ENCODE data around the gene ARMC8.

Gene ARMC8

GRCh38 chr3:138253609-138254008, 66.5 kb downstream of the ARMC8 start:
- Histone ChIP-seq H3K9me3 (ENCODE audit: control extremely low read depth in 1 of 5, control insufficient read depth in 4 of 5, insufficient read depth in 2 of 5, low read depth in 1 of 5, low read length in 4 of 5) (no peaks in the 10 kb centered on the region), H3K4me3 (ENCODE audit: control insufficient read depth in 1 of 7, extremely low read depth in 1 of 7, insufficient read depth in 4 of 7, low read depth in 2 of 7, low read length in 6 of 7) (no peak overlapping the region), H3K36me3 (ENCODE audit: control insufficient read depth in 4 of 4, insufficient read depth in 4 of 4, low read length in 3 of 4) (peaks cover 5 to 20% (median 7%) of the 10 kb centered on the region in 4 experiments), H3K27me3 (replicated peaks in 2 of 5; ENCODE audit: control insufficient read depth in 4 of 5, insufficient read depth in 5 of 5, low read length in 4 of 5) (no peaks in the 10 kb centered on the region), H3K4me1 (ENCODE audit: control extremely low read depth in 1 of 4, control insufficient read depth in 4 of 4, insufficient read depth in 4 of 4, low read length in 3 of 4) (no peaks in the 10 kb centered on the region), H3K27ac (ENCODE audit: insufficient read depth in 1 of 2, low read depth in 1 of 2, low read length in 2 of 2, poor library complexity in 1 of 2, severe bottlenecking in 2 of 2) (no peak overlapping the region)
- ChIA-PET CTCF (interaction anchor here (1.2 to 1.7 kb wide), 2 partner anchors 17 to 92 kb away, joined by 3 to 4 read pairs; no protein-coding TSS in a partner anchor), POLR2A (no interaction called here)
- no CpG with 5 or more reads among the region's 1 CpG for WGBS (ENCODE audit: insufficient coverage)
- no peak for DNase-seq

GRCh38 chr3:138254216-138254615, 67.1 kb downstream of the ARMC8 start:
- Histone ChIP-seq H3K4me3 (ENCODE audit: control insufficient read depth in 1 of 7, extremely low read depth in 1 of 7, insufficient read depth in 4 of 7, low read depth in 2 of 7, low read length in 6 of 7) (no peak overlapping the region), H3K9me3 (ENCODE audit: control extremely low read depth in 1 of 5, control insufficient read depth in 4 of 5, insufficient read depth in 2 of 5, low read depth in 1 of 5, low read length in 4 of 5) (no peaks in the 10 kb centered on the region), H3K36me3 (ENCODE audit: control insufficient read depth in 4 of 4, insufficient read depth in 4 of 4, low read length in 3 of 4) (peaks cover 5 to 22% (median 7%) of the 10 kb centered on the region in 4 experiments), H3K4me1 (ENCODE audit: control extremely low read depth in 1 of 4, control insufficient read depth in 4 of 4, insufficient read depth in 4 of 4, low read length in 3 of 4) (no peaks in the 10 kb centered on the region), H3K27me3 (replicated peaks in 2 of 5; ENCODE audit: control insufficient read depth in 4 of 5, insufficient read depth in 5 of 5, low read length in 4 of 5) (no peaks in the 10 kb centered on the region), H3K27ac (ENCODE audit: insufficient read depth in 1 of 2, low read depth in 1 of 2, low read length in 2 of 2, poor library complexity in 1 of 2, severe bottlenecking in 2 of 2) (no peak overlapping the region)
- no peak for DNase-seq
- ChIA-PET CTCF (interaction anchor here (0.8 to 1.7 kb wide), 4 partner anchors 9 to 92 kb away, joined by 3 to 4 read pairs (median 4); no protein-coding TSS in a partner anchor), POLR2A (no interaction called here)
- WGBS (ENCODE audit: insufficient coverage), result 100% methylated on average over 1 of the region's 1 CpG

GRCh38 chr3:138256022-138256421, 68.9 kb downstream of the ARMC8 start:
- DNase-seq, result no peak
- H3K9me3 ChIP-seq (ENCODE audit: control extremely low read depth in 1 of 5, control insufficient read depth in 4 of 5, insufficient read depth in 2 of 5, low read depth in 1 of 5, low read length in 4 of 5), result no peaks in the 10 kb centered on the region
- WGBS (ENCODE audit: insufficient coverage), result no CpG with 5 or more reads among the region's 1 CpG
- H3K4me3 ChIP-seq (ENCODE audit: control insufficient read depth in 1 of 7, extremely low read depth in 1 of 7, insufficient read depth in 4 of 7, low read depth in 2 of 7, low read length in 6 of 7), result no peak overlapping the region
- peaks cover under 1 to 22% (median 6%) of the 10 kb centered on the region in 4 experiments for H3K36me3 ChIP-seq (ENCODE audit: control insufficient read depth in 4 of 4, insufficient read depth in 4 of 4, low read length in 3 of 4)
- CTCF ChIA-PET, result interaction anchor here (0.8 kb wide), 1 partner anchor 137 kb away, joined by 3 read pairs; no protein-coding TSS in a partner anchor
- POLR2A ChIA-PET, result interaction anchor here (0.5 kb wide), 1 partner anchor 81 kb away, joined by 3 read pairs; the partner anchor contains the start of gene DBR1
- no peaks in the 10 kb centered on the region for H3K27me3 ChIP-seq (replicated peaks in 2 of 5; ENCODE audit: control insufficient read depth in 4 of 5, insufficient read depth in 5 of 5, low read length in 4 of 5)
- H3K27ac ChIP-seq (ENCODE audit: insufficient read depth in 1 of 2, low read depth in 1 of 2, low read length in 2 of 2, poor library complexity in 1 of 2, severe bottlenecking in 2 of 2), result no peak overlapping the region
- H3K4me1 ChIP-seq (ENCODE audit: control extremely low read depth in 1 of 4, control insufficient read depth in 4 of 4, insufficient read depth in 4 of 4, low read length in 3 of 4), result no peaks in the 10 kb centered on the region

GRCh38 chr3:138257986-138258385, 70.9 kb downstream of the ARMC8 start:
- ChIA-PET CTCF (no interaction called here), POLR2A (no interaction called here)

GRCh38 chr3:138259126-138259525, 72.0 kb downstream of the ARMC8 start:
- Histone ChIP-seq H3K9me3 (ENCODE audit: control extremely low read depth in 1 of 5, control insufficient read depth in 4 of 5, insufficient read depth in 2 of 5, low read depth in 1 of 5, low read length in 4 of 5) (no peaks in the 10 kb centered on the region), H3K27ac (ENCODE audit: insufficient read depth in 1 of 2, low read depth in 1 of 2, low read length in 2 of 2, poor library complexity in 1 of 2, severe bottlenecking in 2 of 2) (no peak overlapping the region), H3K4me1 (ENCODE audit: control extremely low read depth in 1 of 4, control insufficient read depth in 4 of 4, insufficient read depth in 4 of 4, low read length in 3 of 4) (no peaks in the 10 kb centered on the region), H3K4me3 (ENCODE audit: control insufficient read depth in 1 of 7, extremely low read depth in 1 of 7, insufficient read depth in 4 of 7, low read depth in 2 of 7, low read length in 6 of 7) (no peak overlapping the region), H3K36me3 (ENCODE audit: control insufficient read depth in 4 of 4, insufficient read depth in 4 of 4, low read length in 3 of 4) (peaks cover 0 to 20% (median 10%) of the 10 kb centered on the region in 4 experiments), H3K27me3 (replicated peaks in 2 of 5; ENCODE audit: control insufficient read depth in 4 of 5, insufficient read depth in 5 of 5, low read length in 4 of 5) (no peaks in the 10 kb centered on the region)
- DNase-seq, result no peak
- POLR2A ChIA-PET, result no interaction called here
- CTCF ChIA-PET, result interaction anchor here (1.0 to 1.1 kb wide), 2 partner anchors 9 to 89 kb away, joined by 3 read pairs; no protein-coding TSS in a partner anchor
- 97% methylated on average over 4 of the region's 4 CpGs for WGBS (ENCODE audit: insufficient coverage)

More at GRCh38 chr3:138257986-138258385, 70.9 kb downstream of the ARMC8 start:
- DNase-seq, result no peak
- 100% methylated on average over 1 of the region's 1 CpG for WGBS (ENCODE audit: insufficient coverage)
- Histone ChIP-seq H3K27me3 (replicated peaks in 2 of 5; ENCODE audit: control insufficient read depth in 4 of 5, insufficient read depth in 5 of 5, low read length in 4 of 5) (no peaks in the 10 kb centered on the region), H3K4me3 (ENCODE audit: control insufficient read depth in 1 of 7, extremely low read depth in 1 of 7, insufficient read depth in 4 of 7, low read depth in 2 of 7, low read length in 6 of 7) (no peak overlapping the region), H3K4me1 (ENCODE audit: control extremely low read depth in 1 of 4, control insufficient read depth in 4 of 4, insufficient read depth in 4 of 4, low read length in 3 of 4) (no peaks in the 10 kb centered on the region), H3K36me3 (ENCODE audit: control insufficient read depth in 4 of 4, insufficient read depth in 4 of 4, low read length in 3 of 4) (peaks cover 0 to 15% (median 7%) of the 10 kb centered on the region in 4 experiments), H3K27ac (ENCODE audit: insufficient read depth in 1 of 2, low read depth in 1 of 2, low read length in 2 of 2, poor library complexity in 1 of 2, severe bottlenecking in 2 of 2) (no peak overlapping the region), H3K9me3 (ENCODE audit: control extremely low read depth in 1 of 5, control insufficient read depth in 4 of 5, insufficient read depth in 2 of 5, low read depth in 1 of 5, low read length in 4 of 5) (no peaks in the 10 kb centered on the region)

GRCh38 chr3:138260611-138261010, 73.5 kb downstream of the ARMC8 start:
- POLR2A ChIA-PET, result no interaction called here
- WGBS (ENCODE audit: insufficient coverage), result 100% methylated on average over 1 of the region's 1 CpG
- DNase-seq, result no peak

GRCh38 chr3:138263104-138263503, 76.0 kb downstream of the ARMC8 start:
- ChIA-PET CTCF (interaction anchor here (1.6 kb wide), 1 partner anchor 9 kb away, joined by 4 read pairs; no protein-coding TSS in a partner anchor), POLR2A (no interaction called here)
- no peaks in the 10 kb centered on the region for H3K4me1 ChIP-seq (ENCODE audit: control extremely low read depth in 1 of 4, control insufficient read depth in 4 of 4, insufficient read depth in 4 of 4, low read length in 3 of 4)
- no peak overlapping the region for H3K4me3 ChIP-seq (ENCODE audit: control insufficient read depth in 1 of 7, extremely low read depth in 1 of 7, insufficient read depth in 4 of 7, low read depth in 2 of 7, low read length in 6 of 7)
- no peaks in the 10 kb centered on the region for H3K9me3 ChIP-seq (ENCODE audit: control extremely low read depth in 1 of 5, control insufficient read depth in 4 of 5, insufficient read depth in 2 of 5, low read depth in 1 of 5, low read length in 4 of 5)
- no peak for DNase-seq
- H3K27ac ChIP-seq (ENCODE audit: insufficient read depth in 1 of 2, low read depth in 1 of 2, low read length in 2 of 2, poor library complexity in 1 of 2, severe bottlenecking in 2 of 2), result no peak overlapping the region
- 100% methylated on average over 2 of the region's 2 CpGs for WGBS (ENCODE audit: insufficient coverage)
- peaks cover 8 to 40% (median 26%) of the 10 kb centered on the region in 4 experiments for H3K36me3 ChIP-seq (ENCODE audit: control insufficient read depth in 4 of 4, insufficient read depth in 4 of 4, low read length in 3 of 4)
- no peaks in the 10 kb centered on the region for H3K27me3 ChIP-seq (replicated peaks in 2 of 5; ENCODE audit: control insufficient read depth in 4 of 5, insufficient read depth in 5 of 5, low read length in 4 of 5)

More at GRCh38 chr3:138260611-138261010, 73.5 kb downstream of the ARMC8 start:
- H3K27ac ChIP-seq (ENCODE audit: insufficient read depth in 1 of 2, low read depth in 1 of 2, low read length in 2 of 2, poor library complexity in 1 of 2, severe bottlenecking in 2 of 2), result no peak overlapping the region
- no peaks in the 10 kb centered on the region for H3K9me3 ChIP-seq (ENCODE audit: control extremely low read depth in 1 of 5, control insufficient read depth in 4 of 5, insufficient read depth in 2 of 5, low read depth in 1 of 5, low read length in 4 of 5)
- CTCF ChIA-PET, result no interaction called here
- no peaks in the 10 kb centered on the region for H3K27me3 ChIP-seq (replicated peaks in 2 of 5; ENCODE audit: control insufficient read depth in 4 of 5, insufficient read depth in 5 of 5, low read length in 4 of 5)
- H3K4me3 ChIP-seq (ENCODE audit: control insufficient read depth in 1 of 7, extremely low read depth in 1 of 7, insufficient read depth in 4 of 7, low read depth in 2 of 7, low read length in 6 of 7), result no peak overlapping the region
- no peaks in the 10 kb centered on the region for H3K4me1 ChIP-seq (ENCODE audit: control extremely low read depth in 1 of 4, control insufficient read depth in 4 of 4, insufficient read depth in 4 of 4, low read length in 3 of 4)
- H3K36me3 ChIP-seq (ENCODE audit: control insufficient read depth in 4 of 4, insufficient read depth in 4 of 4, low read length in 3 of 4), result peaks cover 3 to 30% (median 16%) of the 10 kb centered on the region in 4 experiments

Measured in common myeloid progenitor, CD34-positive (primary cell).